Caco-2 (cell line): ENCODE results near the gene APEH. TPM values are rescaled to one million over a fixed set of nuclear protein-coding genes. Genes with fewer than 3 reads are reported as not detected.

Source experiments
- BruUV-seq: library from RNA; stranded (reverse); fragments of 400-500 nt; replicated peaks from 2 replicates; lab custom pipeline; 2021; lab: Mats Ljungman, UMichigan
- CTCF ChIA-PET: fragments of 300-600 bp; sonication (Branson Sonifier 250); formaldehyde crosslinking; loops from one replicate; lab custom pipeline; 2022; ENCODE audit warnings: antibody characterized with exemption; lab: Charles Lee
- POLR2A ChIA-PET: fragments of 300-600 bp; sonication (Branson Sonifier 250); formaldehyde crosslinking; loops from one replicate; lab custom pipeline; 2022; ENCODE audit warnings: antibody characterized with exemption; lab: Charles Lee
- DNase-seq, 2 experiments: peaks; one replicate each; pipeline versions ENCODE4 v3.0.0 to v3.0.0-alpha.2; 2020 to 2022
- H3K27me3 ChIP-seq: replicated peaks from 2 replicates; pipeline ENCODE4 v1.6.0; 2011; ENCODE audit warnings: low read length; ENCODE audit not compliant: control insufficient read depth, insufficient read depth
- H3K36me3 ChIP-seq: 2 replicates; pipeline ENCODE4 v1.5.1; 2011; ENCODE audit warnings: low read length; ENCODE audit not compliant: control insufficient read depth, insufficient read depth
- H3K4me1 ChIP-seq: fragments of 250-450 bp; sonication (Bioruptor Pico); 2 replicates; pipeline ENCODE4 v1.5.1; 2020; ENCODE audit warnings: mild to moderate bottlenecking
- H3K4me3 ChIP-seq: 2 replicates; pipeline ENCODE4 v1.5.1; 2011; ENCODE audit warnings: low read depth, mild to moderate bottlenecking, control low read depth, low read length
- H3K9me3 ChIP-seq: fragments of 250-450 bp; sonication (Bioruptor Pico); 2 replicates; pipeline ENCODE4 v1.5.1; 2020; ENCODE audit warnings: mild to moderate bottlenecking, moderate library complexity
- H3K27ac Mint-ChIP-seq: one replicate; pipeline ENCODE4 v1.8.0; 2022; ENCODE audit warnings: mixed read lengths; ENCODE audit not compliant: unreplicated experiment
- H3K27me3 Mint-ChIP-seq: one replicate; pipeline ENCODE4 v1.8.0; 2022; ENCODE audit warnings: mixed read lengths; ENCODE audit not compliant: insufficient read depth, unreplicated experiment
- H3K36me3 Mint-ChIP-seq: one replicate; pipeline ENCODE4 v1.8.0; 2022; ENCODE audit warnings: mild to moderate bottlenecking, mixed read lengths; ENCODE audit not compliant: insufficient read depth, unreplicated experiment
- H3K4me1 Mint-ChIP-seq: one replicate; pipeline ENCODE4 v1.8.0; 2022; ENCODE audit warnings: low read depth, mixed read lengths; ENCODE audit not compliant: unreplicated experiment
- H3K4me3 Mint-ChIP-seq: one replicate; pipeline ENCODE4 v1.8.0; 2022; ENCODE audit warnings: mild to moderate bottlenecking, moderate library complexity, mixed read lengths; ENCODE audit not compliant: unreplicated experiment
- H3K9me3 Mint-ChIP-seq: one replicate; pipeline ENCODE4 v1.8.0; 2022; ENCODE audit warnings: mixed read lengths; ENCODE audit not compliant: unreplicated experiment
- CTCF ChIP-seq, 2 experiments: fragments of 200-600 bp in 1 of 2; IDR thresholded peaks; 1 replicate in 1 of 2; 2 replicates in 1 of 2; pipeline versions ENCODE4 v1.5.1 to v1.8.0; 2011 to 2022; ENCODE audit warnings: antibody characterized with exemption in 1 of 2, control low read depth in 1 of 2, inconsistent platforms in 1 of 2, low read depth in 1 of 2, low read length in 1 of 2, mild to moderate bottlenecking in 1 of 2, moderate library complexity in 1 of 2; ENCODE audit not compliant: insufficient read depth in 1 of 2, severe bottlenecking in 1 of 2, unreplicated experiment in 1 of 2
- intact Hi-C: fragments of 100-400 bp; cut with micrococcal nuclease; formaldehyde crosslinking; loops from one replicate; pipeline ENCODE4 v1.10.0; 2022; ENCODE audit not compliant: unreplicated experiment
- total RNA-seq: library from RNA; stranded (reverse); gene quantifications from 2 replicates; pipeline ENCODE4 v1.2.3, GENCODE V29; 2022

APEH gene
- total RNA-seq, 1 experiment from 2014 or later: 236 TPM

GRCh38 chr3:49663831-49664230, 10.3 kb upstream of the APEH start:
- intact Hi-C loops: no loop called here
- BruUV-seq: no TSS peak
- H3K27me3 Mint-ChIP-seq: no peaks in the 10 kb centered on the region
- H3K36me3 Mint-ChIP-seq: peaks cover 8% of the 10 kb centered on the region
- no peak for TF ChIP-seq CTCF (IDR thresholded peaks at IDR 0.05; ENCODE audit: insufficient read depth in 1 of 2, low read depth in 1 of 2, low read length in 1 of 2, severe bottlenecking in 1 of 2, unreplicated experiment in 1 of 2)
- H3K4me3 Mint-ChIP-seq: no peak overlapping the region
- H3K9me3 ChIP-seq: no peaks in the 10 kb centered on the region
- ChIA-PET POLR2A (no interaction called here), CTCF (interaction anchor here (0.8 to 2.1 kb wide), 2 partner anchors 10 to 124 kb away, joined by 5 to 11 read pairs; no protein-coding TSS in a partner anchor)
- peaks cover 23% of the 10 kb centered on the region for H3K4me1 Mint-ChIP-seq
- no peaks in the 10 kb centered on the region for H3K9me3 Mint-ChIP-seq
- no peak overlapping the region for H3K27ac Mint-ChIP-seq
- no peak overlapping the region for H3K4me3 ChIP-seq
- H3K27me3 ChIP-seq: no peaks in the 10 kb centered on the region
- DNase-seq: no peak
- peaks cover 25% of the 10 kb centered on the region for H3K4me1 ChIP-seq
- H3K36me3 ChIP-seq: no peaks in the 10 kb centered on the region

- DNase-seq: no peak
- ChIA-PET CTCF (interaction anchor here (0.8 to 2.1 kb wide), 2 partner anchors 9 to 124 kb away, joined by 5 to 11 read pairs; no protein-coding TSS in a partner anchor), POLR2A (no interaction called here)
- no TSS peak for BruUV-seq
- Mint-ChIP-seq H3K4me1 (peaks cover 28% of the 10 kb centered on the region), H3K9me3 (no peaks in the 10 kb centered on the region), H3K4me3 (no peak overlapping the region), H3K36me3 (peaks cover 8% of the 10 kb centered on the region), H3K27me3 (no peaks in the 10 kb centered on the region), H3K27ac (no peak overlapping the region)
- Histone ChIP-seq H3K9me3 (no peaks in the 10 kb centered on the region), H3K27me3 (no peaks in the 10 kb centered on the region), H3K36me3 (no peaks in the 10 kb centered on the region), H3K4me1 (peaks cover 28% of the 10 kb centered on the region), H3K4me3 (no peak overlapping the region)
- no peak for TF ChIP-seq CTCF (IDR thresholded peaks at IDR 0.05; ENCODE audit: insufficient read depth in 1 of 2, low read depth in 1 of 2, low read length in 1 of 2, severe bottlenecking in 1 of 2, unreplicated experiment in 1 of 2)
- intact Hi-C loops: no loop called here
Measured at GRCh38 chr3:49664300-49664699, 9.9 kb upstream of the APEH start.

GRCh38 chr3:49665822-49666519, 8.2 kb upstream of the APEH start:
- BruUV-seq: no TSS peak
- intact Hi-C loops: no loop called here
- peaks cover 28% of the 10 kb centered on the region for H3K4me1 ChIP-seq
- no peaks in the 10 kb centered on the region for H3K27me3 Mint-ChIP-seq
- no peak overlapping the region for H3K4me3 ChIP-seq
- no peaks in the 10 kb centered on the region for H3K27me3 ChIP-seq
- peaks cover 28% of the 10 kb centered on the region for H3K4me1 Mint-ChIP-seq
- no peaks in the 10 kb centered on the region for H3K9me3 Mint-ChIP-seq
- TF ChIP-seq CTCF (IDR thresholded peaks at IDR 0.05; ENCODE audit: insufficient read depth in 1 of 2, low read depth in 1 of 2, low read length in 1 of 2, severe bottlenecking in 1 of 2, unreplicated experiment in 1 of 2): no peak
- H3K9me3 ChIP-seq: no peaks in the 10 kb centered on the region
- DNase-seq: no peak
- no peaks in the 10 kb centered on the region for H3K36me3 ChIP-seq
- POLR2A ChIA-PET: no interaction called here
- no peak overlapping the region for H3K4me3 Mint-ChIP-seq
- no peak overlapping the region for H3K27ac Mint-ChIP-seq
- peaks cover 8% of the 10 kb centered on the region for H3K36me3 Mint-ChIP-seq
- CTCF ChIA-PET: interaction anchor here (0.6 to 1.7 kb wide), 2 partner anchors 126 to 622 kb away, joined by 3 to 15 read pairs; no protein-coding TSS in a partner anchor
